ENCODE measurements around the gene NFKBIL1. TPM values are rescaled to one million over a fixed set of nuclear protein-coding genes. Genes with fewer than 3 reads are reported as not detected.

Gene NFKBIL1
- total RNA-seq, 1 experiment from 2014 or later: 19.5 TPM

- TF ChIP-seq, protein P1, sequence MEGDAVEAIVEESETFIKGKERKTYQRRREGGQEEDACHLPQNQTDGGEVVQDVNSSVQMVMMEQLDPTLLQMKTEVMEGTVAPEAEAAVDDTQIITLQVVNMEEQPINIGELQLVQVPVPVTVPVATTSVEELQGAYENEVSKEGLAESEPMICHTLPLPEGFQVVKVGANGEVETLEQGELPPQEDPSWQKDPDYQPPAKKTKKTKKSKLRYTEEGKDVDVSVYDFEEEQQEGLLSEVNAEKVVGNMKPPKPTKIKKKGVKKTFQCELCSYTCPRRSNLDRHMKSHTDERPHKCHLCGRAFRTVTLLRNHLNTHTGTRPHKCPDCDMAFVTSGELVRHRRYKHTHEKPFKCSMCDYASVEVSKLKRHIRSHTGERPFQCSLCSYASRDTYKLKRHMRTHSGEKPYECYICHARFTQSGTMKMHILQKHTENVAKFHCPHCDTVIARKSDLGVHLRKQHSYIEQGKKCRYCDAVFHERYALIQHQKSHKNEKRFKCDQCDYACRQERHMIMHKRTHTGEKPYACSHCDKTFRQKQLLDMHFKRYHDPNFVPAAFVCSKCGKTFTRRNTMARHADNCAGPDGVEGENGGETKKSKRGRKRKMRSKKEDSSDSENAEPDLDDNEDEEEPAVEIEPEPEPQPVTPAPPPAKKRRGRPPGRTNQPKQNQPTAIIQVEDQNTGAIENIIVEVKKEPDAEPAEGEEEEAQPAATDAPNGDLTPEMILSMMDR (IDR thresholded peaks at IDR 0.05): no peak
- TF ChIP-seq NR2C2 (CRISPR knock-in tag; IDR thresholded peaks at IDR 0.05): no peak
- no peak for TF ChIP-seq ESRRA (CRISPR knock-in tag; IDR thresholded peaks at IDR 0.05; ENCODE audit: borderline replicate concordance)
- TF ChIP-seq NR3C1 (CRISPR knock-in tag; conservative IDR thresholded peaks at IDR 0.05; ENCODE audit: low read depth): no peak
- TF ChIP-seq ETV6 (CRISPR knock-in tag; IDR thresholded peaks at IDR 0.05): no peak
- no peak for TF ChIP-seq STAT6 (CRISPR knock-in tag; conservative IDR thresholded peaks at IDR 0.05; ENCODE audit: low read depth)
- TF ChIP-seq KAT7 (CRISPR knock-in tag; IDR thresholded peaks at IDR 0.05; ENCODE audit: borderline replicate concordance): no peak
- no peak for TF ChIP-seq MLX (CRISPR knock-in tag; IDR thresholded peaks at IDR 0.05)
- no peak for TF ChIP-seq ATF2 (CRISPR knock-in tag; IDR thresholded peaks at IDR 0.05; ENCODE audit: borderline replicate concordance, low read depth)
- no peak for TF ChIP-seq MAX (CRISPR knock-in tag; IDR thresholded peaks at IDR 0.05)
- no peak for TF ChIP-seq SOX15 (CRISPR knock-in tag; IDR thresholded peaks at IDR 0.05)
- no peak for TF ChIP-seq TCF7 (CRISPR knock-in tag; IDR thresholded peaks at IDR 0.05; ENCODE audit: low read depth)
These were observed 30.2 kb downstream of the NFKBIL1 start (continued) for GRCh38 chr6:31577579-31577966.

DNA sequence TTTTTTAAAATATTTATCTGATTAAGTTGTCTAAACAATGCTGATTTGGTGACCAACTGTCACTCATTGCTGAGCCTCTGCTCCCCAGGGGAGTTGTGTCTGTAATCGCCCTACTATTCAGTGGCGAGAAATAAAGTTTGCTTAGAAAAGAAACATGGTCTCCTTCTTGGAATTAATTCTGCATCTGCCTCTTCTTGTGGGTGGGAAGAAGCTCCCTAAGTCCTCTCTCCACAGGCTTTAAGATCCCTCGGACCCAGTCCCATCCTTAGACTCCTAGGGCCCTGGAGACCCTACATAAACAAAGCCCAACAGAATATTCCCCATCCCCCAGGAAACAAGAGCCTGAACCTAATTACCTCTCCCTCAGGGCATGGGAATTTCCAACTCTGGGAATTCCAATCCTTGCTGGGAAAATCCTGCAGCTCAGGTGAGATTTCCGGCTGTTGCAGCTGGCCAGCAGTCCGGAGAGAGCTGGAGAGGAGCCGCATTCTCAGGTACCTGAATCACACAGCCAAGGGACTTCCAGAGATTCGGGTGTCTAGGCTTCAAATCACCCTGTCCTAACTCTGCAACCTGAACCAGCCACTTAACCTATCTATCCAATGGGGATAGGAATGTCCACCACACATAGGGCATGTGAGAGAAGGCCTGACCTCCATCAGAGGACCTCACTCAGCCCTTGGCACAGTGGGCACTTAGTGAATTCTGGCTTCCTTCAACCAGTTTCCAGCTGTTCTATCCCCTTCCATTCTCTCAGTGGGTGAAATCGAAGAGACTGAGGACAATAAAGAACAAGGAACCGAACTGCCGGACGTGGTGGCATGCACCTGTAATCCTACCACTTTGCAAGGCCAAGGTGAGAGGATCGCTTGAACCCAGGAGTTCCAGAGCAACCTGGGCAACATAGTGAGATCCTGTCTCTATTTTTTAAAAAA is 31.0 kb downstream of the NFKBIL1 start:
- no peaks in the 10 kb centered on the region for H3K36me3 Mint-ChIP-seq
- CTCF ChIA-PET: interaction anchor here (1.5 to 15.1 kb wide), 3 partner anchors 19 to 32 kb away, joined by 6 to 293 read pairs (median 13); partner anchors contain the start of genes ATP6V1G2 and NCR3
- TF ChIP-seq ZNF317 (CRISPR knock-in tag; IDR thresholded peaks at IDR 0.05; ENCODE audit: borderline replicate concordance, low read depth): no peak
- TF ChIP-seq ETV6 (CRISPR knock-in tag; IDR thresholded peaks at IDR 0.05): no peak
- TF ChIP-seq EMX1 (CRISPR knock-in tag; IDR thresholded peaks at IDR 0.05): no peak
- no peak for TF ChIP-seq MLX (CRISPR knock-in tag; IDR thresholded peaks at IDR 0.05)
- TF ChIP-seq JAZF1 (CRISPR knock-in tag; IDR thresholded peaks at IDR 0.05): no peak
- TF ChIP-seq, protein P2, sequence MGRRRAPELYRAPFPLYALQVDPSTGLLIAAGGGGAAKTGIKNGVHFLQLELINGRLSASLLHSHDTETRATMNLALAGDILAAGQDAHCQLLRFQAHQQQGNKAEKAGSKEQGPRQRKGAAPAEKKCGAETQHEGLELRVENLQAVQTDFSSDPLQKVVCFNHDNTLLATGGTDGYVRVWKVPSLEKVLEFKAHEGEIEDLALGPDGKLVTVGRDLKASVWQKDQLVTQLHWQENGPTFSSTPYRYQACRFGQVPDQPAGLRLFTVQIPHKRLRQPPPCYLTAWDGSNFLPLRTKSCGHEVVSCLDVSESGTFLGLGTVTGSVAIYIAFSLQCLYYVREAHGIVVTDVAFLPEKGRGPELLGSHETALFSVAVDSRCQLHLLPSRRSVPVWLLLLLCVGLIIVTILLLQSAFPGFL (CRISPR knock-in tag; IDR thresholded peaks at IDR 0.05; ENCODE audit: borderline replicate concordance): no peak
- TF ChIP-seq, protein P3, sequence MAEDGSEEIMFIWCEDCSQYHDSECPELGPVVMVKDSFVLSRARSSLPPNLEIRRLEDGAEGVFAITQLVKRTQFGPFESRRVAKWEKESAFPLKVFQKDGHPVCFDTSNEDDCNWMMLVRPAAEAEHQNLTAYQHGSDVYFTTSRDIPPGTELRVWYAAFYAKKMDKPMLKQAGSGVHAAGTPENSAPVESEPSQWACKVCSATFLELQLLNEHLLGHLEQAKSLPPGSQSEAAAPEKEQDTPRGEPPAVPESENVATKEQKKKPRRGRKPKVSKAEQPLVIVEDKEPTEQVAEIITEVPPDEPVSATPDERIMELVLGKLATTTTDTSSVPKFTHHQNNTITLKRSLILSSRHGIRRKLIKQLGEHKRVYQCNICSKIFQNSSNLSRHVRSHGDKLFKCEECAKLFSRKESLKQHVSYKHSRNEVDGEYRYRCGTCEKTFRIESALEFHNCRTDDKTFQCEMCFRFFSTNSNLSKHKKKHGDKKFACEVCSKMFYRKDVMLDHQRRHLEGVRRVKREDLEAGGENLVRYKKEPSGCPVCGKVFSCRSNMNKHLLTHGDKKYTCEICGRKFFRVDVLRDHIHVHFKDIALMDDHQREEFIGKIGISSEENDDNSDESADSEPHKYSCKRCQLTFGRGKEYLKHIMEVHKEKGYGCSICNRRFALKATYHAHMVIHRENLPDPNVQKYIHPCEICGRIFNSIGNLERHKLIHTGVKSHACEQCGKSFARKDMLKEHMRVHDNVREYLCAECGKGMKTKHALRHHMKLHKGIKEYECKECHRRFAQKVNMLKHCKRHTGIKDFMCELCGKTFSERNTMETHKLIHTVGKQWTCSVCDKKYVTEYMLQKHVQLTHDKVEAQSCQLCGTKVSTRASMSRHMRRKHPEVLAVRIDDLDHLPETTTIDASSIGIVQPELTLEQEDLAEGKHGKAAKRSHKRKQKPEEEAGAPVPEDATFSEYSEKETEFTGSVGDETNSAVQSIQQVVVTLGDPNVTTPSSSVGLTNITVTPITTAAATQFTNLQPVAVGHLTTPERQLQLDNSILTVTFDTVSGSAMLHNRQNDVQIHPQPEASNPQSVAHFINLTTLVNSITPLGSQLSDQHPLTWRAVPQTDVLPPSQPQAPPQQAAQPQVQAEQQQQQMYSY (CRISPR knock-in tag; IDR thresholded peaks at IDR 0.05): no peak
- ATAC-seq (peak; percentile 13), DNase-seq (ENCODE audit: low spot score) (peak; percentile 38)
- H3K27me3 Mint-ChIP-seq (ENCODE audit: low read depth): peaks cover 57% of the 10 kb centered on the region
- H3K4me1 Mint-ChIP-seq: peaks cover 46% of the 10 kb centered on the region
- POLR2A ChIA-PET: interaction anchor here (0.5 kb wide), 1 partner anchor 17 kb away, joined by 3 read pairs; no protein-coding TSS in a partner anchor
- peak overlapping the region; percentile 82 for H3K27ac Mint-ChIP-seq
- no peak overlapping the region; the same call in 1 of the 2 replicates for H3K4me3 Mint-ChIP-seq
- no peaks in the 10 kb centered on the region for H3K9me3 Mint-ChIP-seq
